ENCODE measurements around the gene C3.

DNA sequence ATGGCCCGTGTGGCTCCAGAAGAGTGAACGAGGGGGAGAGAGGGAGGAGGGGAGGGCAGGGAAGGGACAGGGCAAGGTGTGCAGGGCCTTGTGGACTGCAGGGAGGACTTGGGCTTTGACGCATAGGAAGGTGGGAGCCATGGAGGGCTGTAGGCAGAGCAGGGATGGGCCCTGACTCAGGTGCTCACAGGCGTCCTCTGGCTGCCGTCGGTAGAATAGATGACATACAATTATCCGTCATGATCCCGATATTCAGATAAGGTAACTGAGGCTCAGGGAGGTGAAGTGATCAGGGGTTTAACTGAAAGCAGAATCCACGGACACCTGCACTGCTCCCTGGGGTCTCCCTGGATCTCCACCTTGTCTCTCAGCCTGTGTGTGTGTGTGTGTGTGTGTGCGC, 3.4 kb downstream of the C3 start:
- TF ChIP-seq, protein P1, sequence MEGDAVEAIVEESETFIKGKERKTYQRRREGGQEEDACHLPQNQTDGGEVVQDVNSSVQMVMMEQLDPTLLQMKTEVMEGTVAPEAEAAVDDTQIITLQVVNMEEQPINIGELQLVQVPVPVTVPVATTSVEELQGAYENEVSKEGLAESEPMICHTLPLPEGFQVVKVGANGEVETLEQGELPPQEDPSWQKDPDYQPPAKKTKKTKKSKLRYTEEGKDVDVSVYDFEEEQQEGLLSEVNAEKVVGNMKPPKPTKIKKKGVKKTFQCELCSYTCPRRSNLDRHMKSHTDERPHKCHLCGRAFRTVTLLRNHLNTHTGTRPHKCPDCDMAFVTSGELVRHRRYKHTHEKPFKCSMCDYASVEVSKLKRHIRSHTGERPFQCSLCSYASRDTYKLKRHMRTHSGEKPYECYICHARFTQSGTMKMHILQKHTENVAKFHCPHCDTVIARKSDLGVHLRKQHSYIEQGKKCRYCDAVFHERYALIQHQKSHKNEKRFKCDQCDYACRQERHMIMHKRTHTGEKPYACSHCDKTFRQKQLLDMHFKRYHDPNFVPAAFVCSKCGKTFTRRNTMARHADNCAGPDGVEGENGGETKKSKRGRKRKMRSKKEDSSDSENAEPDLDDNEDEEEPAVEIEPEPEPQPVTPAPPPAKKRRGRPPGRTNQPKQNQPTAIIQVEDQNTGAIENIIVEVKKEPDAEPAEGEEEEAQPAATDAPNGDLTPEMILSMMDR (IDR thresholded peaks at IDR 0.05): no peak
- no peak for TF ChIP-seq POLR2A (IDR thresholded peaks at IDR 0.05)

All from thyroid gland (tissue), 4 donors.